GM19324 (cell line): ENCODE measurements around the gene MYL9.

Source experiments
- ATAC-seq: cut with Tn5 transposase; IDR thresholded peaks from one replicate; pipeline ENCODE4 v1.9.1; 2021; ENCODE audit warnings: mild to moderate bottlenecking, moderate library complexity; ENCODE audit not compliant: unreplicated experiment, low FRiP score

The MYL9 gene

DNA sequence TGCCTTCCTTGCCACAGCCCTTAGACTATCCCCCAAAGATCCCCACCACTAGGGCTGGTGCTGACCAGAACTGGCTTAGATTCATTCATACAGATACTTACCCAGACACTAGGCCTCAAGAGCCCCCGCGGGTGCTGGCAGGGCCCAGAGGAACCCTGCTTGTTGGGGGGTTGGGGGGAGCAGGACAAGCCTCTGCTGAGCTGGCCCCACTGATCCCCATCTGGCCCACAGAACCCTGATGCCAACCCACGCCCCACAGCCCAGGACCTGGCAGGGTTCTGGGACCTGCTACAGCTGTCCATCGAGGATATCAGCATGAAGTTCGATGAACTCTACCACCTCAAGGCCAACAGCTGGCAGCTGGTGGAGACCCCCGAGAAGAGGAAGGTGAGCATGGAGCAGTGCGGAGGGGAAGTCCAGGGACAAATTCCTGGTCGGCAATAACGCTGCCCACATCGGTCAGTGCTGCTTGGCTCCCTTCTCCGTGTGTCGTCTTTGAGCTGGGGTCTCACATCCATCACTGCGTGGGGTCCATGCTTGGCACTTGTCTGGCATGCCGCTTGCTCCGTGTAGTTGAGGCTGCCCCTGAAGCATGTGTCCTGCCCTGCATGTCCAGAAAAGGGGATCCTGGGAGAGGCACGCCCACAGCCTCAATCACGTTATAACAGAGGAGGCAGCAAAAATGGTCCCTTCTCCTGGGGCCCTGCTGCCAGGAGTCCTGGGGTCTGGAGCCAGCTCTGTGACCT, 15.5 kb upstream of the MYL9 start:
- no peak for ATAC-seq

DNA sequence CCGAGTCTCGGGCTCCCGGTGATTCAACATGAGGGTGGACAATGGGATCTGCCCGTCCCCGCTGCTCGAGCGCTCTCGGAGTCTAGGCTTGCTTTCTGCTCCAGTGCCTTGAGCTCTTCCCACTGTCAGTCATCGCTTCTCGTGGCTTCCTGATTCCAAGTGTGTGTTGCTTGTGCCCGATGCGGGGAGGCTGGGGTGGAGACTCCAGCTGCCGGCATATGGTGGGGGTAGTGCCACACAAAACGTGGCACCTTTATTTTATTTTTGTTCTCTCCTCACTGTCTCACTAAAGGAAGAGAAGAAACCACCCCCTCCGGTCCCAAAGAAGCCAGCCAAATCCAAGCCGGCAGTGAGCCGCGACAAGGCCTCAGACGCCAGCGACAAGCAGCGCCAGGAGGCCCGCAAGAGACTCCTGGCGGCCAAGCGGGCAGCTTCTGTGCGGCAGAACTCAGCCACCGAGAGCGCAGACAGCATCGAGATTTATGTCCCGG, 14.8 kb upstream of the MYL9 start:
- no peak for ATAC-seq

DNA sequence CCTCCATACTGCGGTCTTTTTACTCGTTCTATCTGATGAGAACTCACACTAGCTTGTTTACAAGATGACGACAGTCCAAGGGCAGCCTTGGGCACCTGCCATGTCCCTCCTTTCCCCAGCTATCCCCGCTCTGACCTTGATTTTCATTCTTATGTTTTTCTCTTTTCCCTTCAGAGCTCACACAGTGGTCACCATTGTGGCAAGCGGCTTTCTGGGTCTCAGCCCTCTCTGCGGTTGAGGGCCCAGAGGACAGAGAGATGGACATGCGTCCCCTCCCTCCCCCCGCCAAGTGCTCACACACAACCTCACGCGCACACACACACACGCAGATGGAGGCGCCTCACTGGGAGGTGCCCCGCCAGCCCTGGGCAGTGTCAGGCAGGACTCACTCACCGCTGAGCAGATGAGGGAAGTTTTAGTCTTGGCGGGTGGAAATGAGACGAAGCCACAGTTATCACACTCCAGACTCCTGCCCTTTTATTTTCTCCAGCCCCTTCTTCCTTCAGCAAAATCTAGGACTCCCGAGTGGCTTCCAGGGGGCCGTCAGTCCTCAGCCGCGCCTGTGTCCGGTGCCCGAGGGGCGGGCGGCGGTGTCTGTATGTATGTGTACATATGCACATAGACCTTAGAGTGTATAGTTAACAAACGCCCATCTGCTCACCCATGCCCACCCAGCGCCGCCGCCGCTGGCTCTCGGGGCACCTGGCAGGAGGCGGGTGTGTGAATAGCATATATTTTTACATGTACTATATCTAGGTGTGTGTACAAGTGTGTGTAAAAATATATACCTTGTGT, 13.8 kb upstream of the MYL9 start:
- ATAC-seq, result no peak

DNA sequence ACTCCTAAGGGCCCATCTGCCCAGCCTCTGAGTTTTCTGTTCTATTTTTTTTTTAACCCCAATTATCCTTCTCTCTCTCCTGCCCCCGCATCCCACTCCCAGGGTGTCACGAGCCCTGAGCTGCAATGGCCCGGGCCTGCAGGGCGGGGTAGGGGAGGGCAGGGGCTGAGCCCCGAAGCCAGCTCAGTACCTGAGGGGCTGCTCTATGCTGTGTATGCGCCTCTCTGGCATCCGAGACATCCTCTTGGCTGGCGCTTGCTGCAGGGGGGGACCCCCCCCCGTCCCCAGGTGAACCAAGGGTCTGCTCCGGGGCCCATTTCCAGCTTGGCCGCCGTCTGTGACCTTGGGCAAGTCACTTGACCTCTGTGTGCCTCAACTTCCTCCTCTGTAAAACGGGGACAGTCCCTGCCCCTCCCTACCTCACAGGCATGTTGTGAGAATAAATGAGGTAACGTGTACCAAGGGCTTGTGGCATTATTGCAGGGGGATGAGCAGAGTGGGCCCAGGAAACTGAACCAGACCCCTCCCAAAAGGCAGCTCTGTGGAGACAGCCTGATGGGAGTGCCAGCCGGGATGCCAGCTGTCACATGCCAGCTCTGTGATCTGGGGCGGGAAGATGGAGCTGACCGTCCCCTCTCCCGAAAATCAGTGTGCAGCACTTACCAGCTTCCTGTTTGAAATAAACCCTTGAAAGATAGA, 13.0 kb upstream of the MYL9 start:
- ATAC-seq, result no peak

DNA sequence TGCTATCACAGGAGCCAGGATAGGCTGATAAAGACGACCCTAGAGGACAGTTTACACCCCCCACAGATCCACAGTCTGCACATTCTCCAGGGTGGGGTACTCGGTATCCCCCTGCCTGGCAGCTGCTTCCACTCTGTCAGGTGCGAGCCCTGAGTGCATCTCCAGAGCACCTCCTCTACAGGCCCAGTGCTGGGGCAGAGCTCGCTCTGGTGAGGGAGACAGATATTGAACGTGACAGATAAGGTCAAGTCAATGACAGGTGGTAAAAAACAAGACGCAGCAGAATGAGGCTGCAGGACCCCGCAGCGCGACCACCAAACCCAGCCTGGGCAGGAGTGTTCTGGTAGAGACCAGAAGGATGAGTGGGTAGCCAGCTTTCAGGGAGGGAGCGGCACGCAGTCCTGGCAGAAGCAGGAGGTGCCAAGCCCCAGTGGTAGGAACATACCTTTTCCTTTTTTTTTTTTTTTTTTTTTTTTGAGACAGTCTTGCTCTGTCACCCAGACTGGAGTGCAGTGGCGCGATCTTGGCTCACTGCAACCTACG, 12.4 kb upstream of the MYL9 start:
- no peak for ATAC-seq

DNA sequence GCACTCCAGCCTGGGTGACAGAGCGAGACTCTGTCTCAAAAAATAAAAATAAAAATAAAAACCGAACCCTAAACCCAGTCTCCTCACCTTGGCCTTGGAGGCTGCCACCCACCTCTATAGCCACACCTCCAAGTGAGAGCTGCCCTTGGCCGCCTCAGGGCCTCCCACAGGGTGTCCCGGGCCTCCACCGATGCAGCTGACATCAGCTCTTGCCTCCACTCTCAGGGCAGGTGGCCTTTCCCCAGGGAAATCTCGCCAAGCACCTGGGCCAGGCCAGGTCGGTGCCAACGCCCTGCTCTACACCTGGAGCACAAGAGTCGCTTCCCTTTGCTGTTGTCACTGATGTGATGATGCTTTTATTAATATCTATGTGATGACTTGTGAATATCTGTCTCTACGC, 8.9 kb upstream of the MYL9 start:
- ATAC-seq, result no peak

DNA sequence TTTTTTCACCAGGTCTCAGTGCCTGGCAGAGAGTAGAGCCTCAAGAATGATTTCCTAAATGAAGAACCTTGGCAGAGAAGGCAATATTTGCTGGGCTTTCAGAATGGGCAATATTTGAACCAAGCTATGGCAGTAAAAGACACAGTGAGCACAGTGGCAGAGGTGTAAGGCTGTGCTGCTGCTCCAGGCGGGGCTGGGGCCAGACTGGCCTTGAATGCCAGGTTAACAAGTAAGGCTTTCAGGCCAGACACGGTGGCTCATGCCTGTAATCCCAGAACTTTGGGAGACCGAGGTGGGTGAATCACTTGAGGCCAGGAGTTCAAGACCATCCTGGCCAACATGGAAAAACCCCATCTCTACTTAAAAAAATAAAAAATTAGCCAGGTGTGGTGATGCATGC, 8.5 kb upstream of the MYL9 start:
- ATAC-seq, result no peak

DNA sequence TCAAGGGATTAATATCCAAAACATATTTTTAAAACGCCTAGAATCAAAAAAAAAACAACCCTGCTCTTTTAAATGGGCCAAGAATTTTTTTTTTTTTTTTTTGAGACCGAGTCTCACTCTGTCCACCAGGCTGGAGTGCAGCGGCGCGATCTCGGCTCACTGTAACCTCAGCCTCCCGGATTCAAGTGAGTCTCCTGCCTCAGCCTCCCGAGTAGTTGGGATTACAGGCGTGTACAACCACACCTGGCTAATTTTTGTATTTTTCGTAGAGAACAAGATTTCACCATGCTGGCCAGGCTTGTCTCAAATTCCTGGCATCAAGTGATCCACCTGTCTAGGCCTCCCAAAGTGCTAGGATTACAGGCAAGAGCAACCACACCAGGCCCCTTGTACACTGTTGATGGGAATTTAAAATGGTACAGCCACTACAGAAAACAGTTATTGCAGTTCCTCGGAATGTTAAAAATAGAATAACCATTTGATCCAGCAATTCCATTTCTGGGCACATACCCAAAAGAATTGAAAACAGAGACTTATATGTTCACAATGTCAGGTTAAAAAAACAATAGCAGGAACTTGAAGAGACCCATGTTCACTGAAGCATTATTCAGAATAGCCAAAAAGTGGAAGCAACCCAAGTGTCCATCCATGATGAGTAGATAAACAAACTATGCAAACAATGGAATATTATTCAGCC, 3.1 kb upstream of the MYL9 start:
- ATAC-seq, result no peak

DNA sequence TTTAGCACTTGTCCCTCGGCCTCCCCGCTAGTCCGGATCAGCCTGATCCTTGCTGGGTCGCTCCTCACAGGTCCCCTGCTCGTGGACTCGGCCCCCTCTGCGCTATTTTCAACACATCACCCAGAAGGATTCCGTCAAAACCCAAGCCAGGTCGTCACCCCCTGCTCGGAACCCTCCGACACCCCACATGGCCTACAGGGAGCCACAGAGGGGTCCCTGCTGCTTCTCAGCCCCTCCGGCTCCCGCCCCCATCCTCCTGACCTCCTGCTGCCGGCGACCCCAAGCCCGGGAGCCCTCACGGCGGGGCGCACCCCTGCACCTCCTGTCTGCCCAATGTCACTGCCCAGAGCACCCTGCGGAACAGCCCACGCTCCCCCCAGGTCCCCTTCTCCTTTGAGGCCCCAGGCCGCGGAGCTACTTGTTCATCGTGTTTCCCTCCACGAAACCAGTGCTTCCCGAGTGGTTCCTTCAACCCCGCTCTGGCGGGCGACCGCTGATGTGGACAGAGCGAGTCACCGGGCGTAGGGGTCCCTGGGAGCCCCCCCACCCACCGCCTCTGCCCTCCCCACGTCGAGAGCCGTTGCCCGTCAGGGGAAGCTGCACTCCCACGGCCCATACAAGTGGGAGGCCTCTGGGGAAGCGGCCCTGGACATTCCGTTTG, 638 bp upstream of the MYL9 start:
- ATAC-seq, result no peak

DNA sequence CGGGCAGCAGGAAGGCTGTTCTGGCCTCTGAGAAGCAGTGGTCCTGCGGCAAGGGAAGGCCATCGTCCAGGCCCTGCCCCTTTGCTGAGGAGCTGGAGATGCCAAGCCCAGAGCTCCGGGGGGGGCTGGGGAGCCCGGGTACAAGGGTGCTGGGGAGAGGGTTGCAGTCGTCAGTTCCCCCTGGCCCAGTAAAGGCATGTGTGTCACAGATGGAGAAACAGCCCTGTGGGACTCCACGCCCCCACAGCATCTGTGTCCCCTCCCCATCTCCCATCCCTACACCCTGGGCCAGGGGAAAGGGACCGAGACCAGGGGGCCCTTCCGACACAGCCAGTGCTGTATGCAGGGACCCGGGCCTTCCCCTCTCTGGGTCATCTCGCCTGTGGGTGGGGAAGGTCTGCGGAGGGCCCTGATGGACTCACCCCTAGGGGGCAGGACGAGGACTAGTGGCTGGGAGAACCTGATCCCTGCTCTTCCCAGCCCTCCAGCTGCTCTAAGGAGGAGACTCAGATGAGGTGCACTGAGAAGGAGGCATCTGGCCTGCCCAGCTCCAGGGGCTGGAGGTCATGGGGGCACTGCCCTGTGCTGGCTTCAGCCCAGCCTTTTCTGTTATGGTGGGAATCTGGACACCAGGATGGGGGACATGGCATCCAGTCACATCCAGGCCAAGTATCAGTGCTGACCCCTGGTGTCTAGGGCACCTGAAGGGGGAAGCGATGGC, 609 bp downstream of the MYL9 start:
- no peak for ATAC-seq

DNA sequence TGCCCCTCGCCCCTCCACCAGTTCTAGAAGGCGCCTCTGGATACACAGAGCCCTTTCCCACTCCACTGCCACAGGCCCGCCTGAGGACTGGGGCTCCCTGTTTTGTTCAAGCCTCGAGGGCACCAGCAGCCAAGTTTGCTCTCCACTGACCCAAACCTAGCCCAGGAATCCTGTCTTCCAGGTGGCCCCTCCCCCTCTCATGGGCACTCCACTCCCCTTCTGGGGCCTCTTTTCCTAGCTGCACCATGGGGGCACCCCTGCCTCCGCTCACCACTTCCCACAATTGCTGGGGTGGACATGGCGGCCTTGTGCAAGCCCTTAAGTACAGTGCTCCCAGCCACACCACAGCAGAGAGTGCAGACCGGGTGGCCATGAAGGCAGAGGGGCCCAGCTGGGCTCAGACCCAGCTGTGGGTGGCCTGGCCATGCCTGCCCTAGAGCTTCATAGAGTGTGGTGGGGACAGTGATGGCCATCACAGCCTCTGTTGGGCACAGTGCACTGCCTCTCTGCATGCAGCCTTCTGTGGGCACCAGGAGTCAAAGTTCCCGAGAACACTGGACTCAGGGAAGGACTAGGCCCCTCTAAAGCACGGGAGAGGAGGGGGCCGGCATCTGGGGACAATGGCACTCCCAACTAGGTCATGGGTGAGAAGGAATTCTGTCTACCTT, 1.3 kb downstream of the MYL9 start:
- no peak for ATAC-seq

DNA sequence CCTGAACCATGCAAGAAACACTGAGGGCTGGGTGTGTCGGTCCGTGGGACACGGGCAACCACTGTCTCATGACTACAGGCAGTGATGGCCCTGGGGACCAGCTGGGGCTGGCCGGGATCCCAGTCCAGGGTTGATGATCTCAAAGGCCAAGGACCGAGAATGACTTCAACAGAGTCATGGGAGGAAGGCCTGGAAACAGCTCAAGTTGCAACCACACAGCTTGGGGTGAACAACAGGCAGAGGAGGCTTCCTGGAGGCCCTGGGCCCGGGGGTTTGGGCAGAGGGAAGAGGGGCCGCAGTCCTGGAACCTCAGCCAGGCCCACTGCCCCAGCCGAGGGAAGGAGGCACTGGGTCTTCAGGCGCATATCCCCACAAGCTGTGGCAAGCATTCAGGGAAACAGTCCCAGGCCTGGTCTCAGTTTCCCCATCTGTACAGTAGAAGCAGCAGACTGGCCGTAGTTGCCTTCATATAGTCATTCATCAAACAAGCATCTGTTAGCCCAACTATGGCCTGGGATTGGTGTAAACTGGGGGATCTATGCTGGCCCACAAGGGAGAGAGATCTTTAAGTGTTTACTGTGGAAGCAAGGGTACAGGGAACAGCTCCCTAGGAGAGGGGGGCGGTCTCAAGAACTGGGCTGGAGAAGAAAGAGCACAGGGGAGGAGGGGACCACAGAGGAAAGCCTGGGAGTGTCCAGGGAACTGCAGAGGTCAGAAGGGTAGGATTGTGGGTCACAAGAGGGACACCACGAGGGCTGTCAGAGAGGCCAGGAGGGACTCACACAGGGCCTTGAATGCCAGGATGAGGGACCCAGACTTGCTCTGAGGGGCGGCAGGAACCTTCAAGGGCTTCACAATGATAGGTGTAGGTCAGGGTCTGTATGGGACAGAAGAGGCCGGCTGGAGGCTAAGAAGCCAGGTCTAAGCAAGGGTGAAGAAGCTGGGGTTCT, 2.1 kb downstream of the MYL9 start:
- ATAC-seq, result no peak

DNA sequence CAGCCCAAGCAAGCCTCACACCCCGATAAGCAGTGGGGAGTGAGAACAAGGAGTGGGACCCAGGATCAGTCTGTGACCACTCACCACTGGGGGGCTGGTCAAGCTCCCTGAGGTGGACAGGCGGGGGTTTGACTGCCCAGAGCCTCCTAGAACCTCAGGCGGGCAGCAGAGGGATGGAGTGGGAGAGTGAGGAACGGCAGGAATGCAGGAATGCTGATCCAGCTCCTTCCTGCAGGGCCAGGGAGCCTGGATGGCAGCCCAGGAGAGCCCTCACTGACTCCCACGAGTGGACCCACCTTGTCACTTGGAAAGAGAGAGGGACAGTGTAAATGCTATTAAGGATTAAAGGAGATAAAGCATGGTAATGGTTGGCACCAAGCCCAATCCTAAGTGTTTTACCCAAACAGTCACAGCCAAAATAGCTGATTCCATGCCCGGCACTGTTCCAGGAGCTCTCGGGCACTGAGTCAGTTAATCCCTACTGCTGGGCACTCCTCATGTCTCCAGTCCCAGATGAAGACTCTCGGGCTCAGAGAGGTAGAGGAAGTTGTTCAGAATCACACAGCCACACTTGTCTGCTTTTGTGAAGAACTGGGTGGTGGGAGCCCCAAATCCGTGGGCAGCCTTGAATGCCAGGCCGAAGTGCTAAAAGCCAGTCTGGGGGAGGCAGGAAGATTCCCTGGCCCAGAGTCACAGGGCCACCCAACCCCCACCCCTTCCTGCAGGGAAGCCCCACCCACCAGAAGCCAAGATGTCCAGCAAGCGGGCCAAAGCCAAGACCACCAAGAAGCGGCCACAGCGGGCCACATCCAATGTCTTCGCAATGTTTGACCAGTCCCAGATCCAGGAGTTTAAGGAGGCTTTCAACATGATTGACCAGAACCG, 3.1 kb downstream of the MYL9 start:
- ATAC-seq, result no peak

DNA sequence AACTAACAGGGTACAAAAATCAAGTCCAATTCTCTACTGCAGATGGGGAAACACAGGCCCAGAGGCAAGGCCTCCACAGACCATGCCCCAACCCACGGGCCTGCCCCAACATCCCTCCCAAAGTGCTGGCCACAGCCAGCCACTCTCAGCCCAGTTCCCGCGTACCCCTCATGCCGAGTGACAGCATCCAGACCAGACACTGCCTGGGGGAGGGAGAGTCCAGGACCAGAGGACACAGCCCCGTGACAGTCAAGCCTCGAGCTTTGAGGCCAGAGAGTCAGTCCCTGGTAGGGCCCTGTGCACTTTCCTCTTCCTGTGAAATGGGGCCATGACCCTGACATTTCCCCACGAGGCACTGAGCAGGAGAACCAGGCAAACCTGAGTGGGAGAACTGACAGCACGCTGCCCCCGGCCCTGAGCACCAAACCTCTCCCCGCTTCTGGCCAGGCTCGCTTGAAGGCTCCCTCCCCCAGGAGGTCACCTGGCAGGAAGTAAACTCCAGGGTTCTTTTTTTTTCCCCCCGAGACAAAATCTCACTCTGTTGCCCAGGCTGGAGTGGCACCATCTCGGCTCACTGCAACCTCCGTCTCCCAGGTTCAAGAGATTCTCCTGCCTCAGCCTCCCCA, 4.9 kb downstream of the MYL9 start:
- no peak for ATAC-seq

DNA sequence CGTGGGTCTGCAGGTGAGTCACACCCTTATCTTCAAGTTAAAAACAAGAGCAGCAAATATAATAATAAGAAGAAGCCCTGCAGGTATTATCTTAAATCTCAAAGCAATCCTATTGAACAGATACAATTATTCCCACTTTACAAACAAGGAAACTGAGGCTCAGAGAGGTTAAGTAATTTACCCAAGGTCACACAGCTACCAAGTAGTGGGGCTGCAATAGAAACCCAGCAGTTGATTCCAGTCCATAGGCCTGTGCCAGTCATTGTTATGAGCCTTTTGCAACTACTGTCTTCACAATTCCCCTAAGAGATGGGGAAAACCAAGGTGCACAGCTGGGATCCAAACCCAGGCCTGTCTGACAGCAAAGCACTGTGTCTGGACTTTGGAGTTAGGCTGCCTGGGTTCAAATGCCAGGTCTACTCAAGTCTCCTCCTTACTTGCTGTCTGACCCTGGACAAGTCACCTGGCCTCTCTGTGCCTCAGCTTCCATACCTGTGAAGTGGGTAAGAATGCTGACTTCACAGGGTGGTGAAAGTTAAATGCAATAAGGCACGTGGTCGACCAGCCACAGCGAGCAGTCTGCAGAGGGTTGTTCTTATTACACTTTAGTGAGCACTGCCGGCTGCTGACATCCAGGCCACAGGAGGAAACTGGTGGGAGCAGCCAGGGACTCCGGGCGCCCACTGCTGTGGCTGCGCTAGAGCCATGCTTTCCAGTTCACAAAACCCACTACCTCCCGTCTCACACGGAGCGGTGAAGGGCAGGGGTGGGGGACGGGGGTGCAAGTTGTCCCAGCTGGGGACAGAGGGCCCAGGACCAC, 6.1 kb downstream of the MYL9 start:
- ATAC-seq, result no peak

DNA sequence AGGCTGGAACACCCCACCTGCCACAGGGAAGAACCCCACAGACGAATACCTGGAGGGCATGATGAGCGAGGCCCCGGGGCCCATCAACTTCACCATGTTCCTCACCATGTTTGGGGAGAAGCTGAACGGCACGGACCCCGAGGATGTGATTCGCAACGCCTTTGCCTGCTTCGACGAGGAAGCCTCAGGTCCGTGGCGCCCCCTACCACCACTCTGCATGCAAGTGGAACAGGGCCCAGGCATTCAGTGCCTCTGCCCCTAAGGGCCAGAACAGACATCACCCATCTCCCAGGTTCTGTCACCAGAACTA, 6.6 kb downstream of the MYL9 start:
- ATAC-seq, result no peak
